GM18861 (cell line): ENCODE data around the gene FNIP1.
"Not testable (repeated sequence)": the region's sequence is repeated elsewhere in the genome, so short reads cannot be mapped to it uniquely, and the experiment has no call there.

Source experiments
- ATAC-seq: cut with Tn5 transposase; IDR thresholded peaks from one replicate; pipeline ENCODE4 v1.9.1; 2021; ENCODE audit not compliant: unreplicated experiment

The FNIP1 gene

DNA sequence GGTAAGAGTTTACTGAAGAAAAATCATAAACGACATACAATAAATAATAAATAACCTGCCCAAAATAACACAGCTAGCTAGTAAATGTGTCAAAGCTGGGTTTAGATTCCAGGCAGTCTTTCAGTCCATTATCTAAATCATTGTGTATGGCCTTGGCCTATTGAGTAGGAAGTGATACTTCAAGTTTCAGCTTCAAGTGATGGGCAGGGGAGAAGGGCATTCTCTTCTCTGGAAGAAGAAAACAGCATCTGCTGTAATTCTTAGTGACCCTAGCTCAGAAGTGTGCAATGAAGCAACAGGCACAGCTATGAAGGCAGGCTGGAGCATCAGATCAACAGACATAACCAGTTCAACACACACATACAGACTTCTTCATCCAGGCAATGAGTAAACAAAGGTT lies 42.5 kb downstream of the FNIP1 start:
- no peak for ATAC-seq

DNA sequence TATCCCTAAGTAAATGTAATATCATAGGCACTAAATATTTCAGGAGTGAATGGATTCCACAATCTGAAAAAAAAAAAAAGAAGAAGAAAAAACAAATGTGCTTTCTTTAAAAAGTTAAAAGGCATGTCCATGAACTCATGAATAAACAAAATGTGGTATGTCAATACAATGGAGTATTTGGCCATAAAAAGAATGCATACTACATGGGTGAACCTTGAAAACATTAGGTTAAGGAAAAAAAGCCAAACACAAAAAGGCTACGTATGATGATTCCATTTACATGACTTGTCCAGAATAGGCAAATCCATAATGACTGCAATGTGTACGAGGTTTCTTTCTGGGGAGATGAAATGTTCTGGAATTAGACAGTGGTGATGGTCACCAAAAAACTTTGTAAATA lies 45.3 kb downstream of the FNIP1 start:
- no peak for ATAC-seq

DNA sequence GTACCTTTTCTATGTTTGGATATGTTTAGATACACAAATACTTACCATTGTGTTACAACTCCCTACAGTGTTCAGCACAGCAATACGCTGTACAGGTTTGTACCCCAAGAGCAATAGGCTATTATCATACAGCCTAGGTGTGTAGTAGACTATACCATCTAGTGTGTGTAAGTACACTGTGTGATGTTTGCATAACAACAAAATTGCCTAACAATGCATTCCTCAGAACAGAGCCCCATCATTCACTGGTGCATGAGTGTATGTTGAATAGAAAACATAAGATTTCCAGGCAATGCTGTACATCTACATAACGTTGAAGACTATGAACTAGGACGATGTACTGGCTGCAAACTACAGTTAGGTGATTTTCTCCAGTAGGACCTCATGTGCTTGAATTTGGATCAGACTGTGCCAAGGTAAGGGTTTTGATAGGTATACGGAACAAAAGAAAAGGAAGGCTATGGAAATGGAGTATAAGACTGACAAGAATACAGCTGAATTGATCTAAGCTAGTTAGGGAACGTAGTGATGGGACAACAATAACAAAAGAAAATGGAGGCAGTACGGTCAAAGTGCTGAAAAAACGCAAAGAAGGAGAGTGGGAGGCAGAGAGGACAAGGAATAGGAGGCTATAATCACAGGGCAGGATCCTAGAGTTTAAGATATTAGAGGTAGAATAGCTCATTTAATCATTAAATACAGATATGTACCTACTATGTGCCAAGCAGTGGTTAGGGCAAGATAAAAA lies 46.9 kb downstream of the FNIP1 start:
- ATAC-seq = no peak

DNA sequence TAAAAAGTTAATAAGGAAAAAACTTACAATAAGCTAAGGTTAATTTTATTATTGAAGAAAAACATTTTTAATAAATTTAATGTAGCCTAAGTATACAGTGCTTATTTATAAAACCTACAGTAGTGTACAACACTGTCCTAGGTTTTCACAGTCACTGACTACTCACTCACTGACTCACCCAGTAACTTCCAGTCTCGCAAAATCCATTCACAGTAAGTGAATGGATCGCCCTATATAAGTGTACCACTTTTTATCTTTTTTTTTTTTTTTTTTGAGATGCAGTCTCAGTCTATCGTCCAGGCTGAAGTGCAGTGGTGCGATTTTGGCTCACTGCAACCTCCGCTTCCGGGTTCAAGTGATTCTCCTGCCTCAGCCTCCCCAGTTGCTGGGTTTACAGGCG lies 47.7 kb downstream of the FNIP1 start:
- ATAC-seq = no peak

DNA sequence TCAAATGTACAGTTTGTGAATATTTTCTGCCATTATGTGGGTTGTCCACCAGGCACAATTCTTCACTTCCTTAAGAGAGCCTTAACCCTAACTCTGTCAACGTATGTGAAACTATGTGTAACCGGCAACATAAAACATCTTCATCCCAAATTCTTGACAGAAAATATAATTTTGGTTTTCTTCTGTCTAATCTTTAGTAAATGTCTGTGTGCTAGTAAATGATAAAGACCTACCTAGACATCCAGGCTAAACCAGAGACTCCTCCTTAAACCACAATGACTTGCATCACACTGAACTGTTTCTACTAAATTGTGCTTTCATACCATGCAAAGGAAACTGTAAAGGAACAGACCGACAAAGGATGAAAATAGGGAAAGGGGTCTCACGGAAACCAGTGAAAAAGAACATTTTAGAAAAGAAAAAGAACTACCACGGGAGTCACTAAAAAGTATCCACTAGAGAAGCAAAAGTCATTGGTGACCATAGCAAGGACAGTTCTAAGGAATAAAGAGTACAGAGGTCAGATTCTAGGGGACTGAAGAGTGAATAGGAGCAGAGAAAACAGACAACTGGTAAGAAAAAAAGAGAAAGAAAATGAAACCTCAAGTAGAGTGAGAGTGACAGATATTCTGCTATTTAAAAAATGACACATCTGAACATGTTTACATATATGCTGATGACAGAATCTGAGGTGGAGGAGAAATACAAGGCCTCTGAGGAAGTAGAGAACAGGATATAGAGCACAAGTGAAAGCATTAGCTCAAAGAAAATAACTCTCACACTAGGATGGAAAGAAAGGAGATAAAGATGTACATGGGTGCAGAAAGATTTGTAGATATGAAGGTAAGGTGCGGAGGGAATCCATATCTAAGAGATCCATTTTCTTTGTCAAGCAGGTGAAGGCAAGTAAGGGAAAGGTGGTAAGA lies 49.4 kb downstream of the FNIP1 start:
- peak; percentile 69 for ATAC-seq

DNA sequence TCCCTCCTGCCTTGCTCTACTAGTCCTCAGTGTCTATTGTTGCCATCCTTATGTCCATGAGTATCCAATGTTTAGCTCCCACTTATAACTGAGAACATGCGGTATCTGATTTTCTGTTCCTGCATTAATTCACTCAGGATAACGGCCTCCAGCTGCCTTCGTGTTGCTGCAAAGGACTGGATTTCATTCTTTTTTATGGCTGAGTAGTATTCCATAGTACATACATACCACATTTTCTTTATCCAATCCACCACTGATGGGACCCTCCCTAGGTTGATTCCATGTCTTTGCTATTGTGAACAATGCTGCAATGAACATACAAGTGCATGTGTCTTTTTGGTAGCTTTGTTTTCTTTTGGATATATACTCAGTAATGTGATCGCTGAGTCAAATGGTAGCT lies 50.4 kb downstream of the FNIP1 start:
- no peak for ATAC-seq

DNA sequence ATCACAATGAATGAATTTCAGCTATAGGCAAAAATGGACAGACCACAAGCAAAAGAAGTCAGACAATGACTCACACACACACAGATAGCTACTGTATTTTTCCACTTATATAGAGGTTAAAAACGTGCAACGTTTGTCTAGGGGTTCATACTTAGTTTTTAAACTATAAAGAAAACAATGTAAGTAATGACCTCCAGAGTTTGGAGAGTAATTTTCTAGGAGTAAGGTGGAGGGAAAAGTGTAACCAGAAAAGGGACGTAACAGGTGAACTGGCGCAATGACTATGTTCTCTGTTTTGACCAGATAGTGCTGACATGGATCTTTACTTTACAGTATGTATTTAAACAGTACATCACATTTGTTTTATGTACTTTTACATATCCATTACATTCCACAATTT lies 51.1 kb downstream of the FNIP1 start:
- ATAC-seq = no peak

DNA sequence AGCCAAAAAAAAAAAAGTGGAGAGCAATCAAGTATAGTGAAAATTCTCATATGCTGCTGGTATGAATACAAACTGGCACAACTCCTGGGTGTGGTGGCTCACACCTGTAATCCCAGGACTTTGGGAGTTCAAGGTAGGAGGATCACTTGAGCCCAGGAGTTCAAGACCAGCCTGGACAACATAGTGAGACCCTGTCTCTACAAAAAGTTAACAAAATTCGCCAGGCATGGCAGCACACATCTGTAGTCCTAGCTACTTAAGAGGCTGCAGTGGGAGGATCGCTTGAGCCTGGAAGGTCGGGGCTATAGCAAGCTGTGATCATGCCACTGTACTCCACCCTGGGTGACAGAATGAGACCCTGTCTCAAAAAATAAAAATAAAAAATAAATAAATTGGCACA lies 51.7 kb downstream of the FNIP1 start:
- ATAC-seq = no peak

DNA sequence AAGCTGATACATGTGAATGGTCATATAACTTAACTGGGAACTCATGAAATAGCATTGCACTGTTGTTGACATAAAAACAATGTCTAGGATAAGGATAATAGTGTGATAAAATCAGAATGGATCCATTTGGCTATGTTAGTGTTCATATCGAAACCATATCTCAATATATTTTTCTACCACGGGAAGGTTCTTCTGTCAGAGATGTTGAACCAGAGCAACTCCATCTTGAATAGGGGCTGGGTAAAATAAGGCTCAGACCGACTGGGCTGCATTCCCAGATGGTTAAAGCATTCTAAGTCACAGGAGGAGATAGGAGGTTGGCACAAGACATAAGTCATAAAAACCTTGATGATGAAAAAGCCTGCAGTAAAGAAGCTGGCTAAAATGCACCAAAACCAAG lies 56.3 kb downstream of the FNIP1 start:
- ATAC-seq = no peak

DNA sequence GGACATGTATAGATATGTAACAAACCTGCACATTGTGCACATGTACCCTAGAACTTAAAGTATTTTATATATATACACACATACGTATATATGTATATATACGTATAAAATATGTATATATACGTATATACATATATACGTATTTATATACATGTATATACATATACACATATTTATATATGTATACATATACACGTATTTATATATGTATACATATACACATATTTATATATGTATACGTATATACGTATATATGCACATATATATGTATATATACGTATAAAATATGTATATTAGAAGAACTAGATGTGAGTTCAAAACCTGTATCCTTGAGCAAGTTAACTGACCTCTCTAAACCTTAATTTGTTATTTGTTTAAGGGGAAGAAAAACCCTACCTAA lies 61.4 kb downstream of the FNIP1 start:
- no peak for ATAC-seq

DNA sequence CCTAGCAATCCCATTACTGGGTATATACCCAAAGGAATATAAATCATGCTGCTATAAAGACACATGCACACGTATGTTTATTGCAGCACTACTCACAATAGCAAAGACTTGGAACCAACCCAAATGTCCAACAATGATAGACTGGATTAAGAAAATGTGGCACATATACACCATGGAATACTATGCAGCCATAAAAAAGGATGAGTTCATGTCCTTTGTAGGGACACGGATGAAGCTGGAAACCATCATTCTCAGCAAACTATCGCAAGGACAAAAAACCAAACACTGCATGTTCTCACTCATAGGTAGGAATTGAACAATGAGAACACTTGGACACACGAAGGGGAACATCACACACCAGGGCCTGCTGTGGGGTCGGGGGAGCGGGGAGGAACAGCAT lies 61.9 kb downstream of the FNIP1 start:
- not testable (repeated sequence) for ATAC-seq

DNA sequence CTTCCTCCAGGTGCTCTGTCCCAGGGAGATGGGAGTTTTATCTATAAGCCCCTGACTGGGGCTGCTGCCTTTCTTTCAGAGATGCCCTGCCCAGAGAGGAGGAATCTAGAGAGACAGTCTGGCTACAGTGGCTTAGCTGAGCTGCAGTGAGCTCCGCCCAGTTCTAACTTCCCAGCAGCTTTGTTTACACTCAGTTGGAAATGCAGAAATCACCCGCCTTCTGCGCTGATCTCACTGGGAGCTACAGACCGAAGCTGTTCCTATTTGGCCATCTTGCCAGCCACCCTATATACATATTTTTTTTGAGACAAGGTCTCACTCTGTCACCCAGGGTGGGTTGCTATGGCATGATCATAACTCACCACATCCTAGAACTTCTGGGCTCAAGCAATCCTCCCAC lies 67.5 kb downstream of the FNIP1 start:
- not testable (repeated sequence) for ATAC-seq

DNA sequence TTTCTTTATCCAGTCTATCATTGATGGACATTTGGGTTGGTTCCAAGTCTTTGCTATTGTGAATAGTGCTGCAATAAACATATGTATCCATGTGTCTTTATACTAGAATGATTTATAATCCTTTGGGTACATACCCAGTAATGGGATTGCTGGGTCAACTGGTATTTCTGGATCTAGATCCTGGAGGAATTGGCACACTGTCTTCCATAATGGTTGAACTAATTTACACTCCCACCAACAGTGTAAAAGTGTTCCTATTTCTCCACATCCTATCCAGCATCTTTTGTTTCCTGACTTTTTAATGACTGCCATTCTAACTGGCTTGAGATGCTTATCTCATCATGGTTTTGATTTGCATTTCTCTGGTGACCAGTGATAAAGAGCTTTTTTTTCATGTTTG lies 72.7 kb downstream of the FNIP1 start:
- ATAC-seq = not testable (repeated sequence)

DNA sequence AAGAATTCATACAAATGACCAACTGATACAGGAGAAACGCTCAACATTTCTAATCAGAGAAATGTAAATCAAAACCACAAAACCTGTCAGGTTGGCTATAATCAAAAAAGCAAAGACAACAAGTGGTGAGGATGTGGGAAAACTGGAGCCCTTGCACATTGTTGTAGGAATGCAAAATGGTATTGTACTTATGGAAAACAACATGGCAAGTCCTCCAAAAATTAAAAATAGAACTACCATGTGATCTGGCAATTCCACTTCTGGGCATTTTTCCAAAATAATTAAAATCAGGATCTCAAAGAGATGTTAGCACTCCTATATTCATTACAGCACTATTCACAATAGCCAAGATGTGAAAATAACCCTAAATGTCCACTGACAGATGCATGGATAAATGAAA lies 76.1 kb downstream of the FNIP1 start:
- no peak for ATAC-seq

DNA sequence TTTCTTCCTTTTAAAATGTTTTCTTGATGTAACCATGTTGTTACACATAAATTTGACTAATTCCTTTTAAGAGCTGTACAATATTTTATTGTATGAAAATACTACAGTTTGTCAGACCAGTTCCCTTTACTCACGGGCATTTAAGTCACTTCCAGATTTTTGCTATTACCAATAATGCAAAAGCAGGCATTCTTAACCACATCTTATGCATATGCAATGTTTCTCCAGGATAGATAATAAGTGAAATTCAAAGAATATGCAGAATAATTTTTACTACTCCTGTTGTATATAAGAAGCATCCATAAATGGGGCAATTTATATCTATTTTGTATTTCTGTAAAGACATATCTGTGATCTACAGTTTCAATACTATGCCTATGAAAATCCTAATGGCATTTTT lies 77.3 kb downstream of the FNIP1 start:
- ATAC-seq = no peak

DNA sequence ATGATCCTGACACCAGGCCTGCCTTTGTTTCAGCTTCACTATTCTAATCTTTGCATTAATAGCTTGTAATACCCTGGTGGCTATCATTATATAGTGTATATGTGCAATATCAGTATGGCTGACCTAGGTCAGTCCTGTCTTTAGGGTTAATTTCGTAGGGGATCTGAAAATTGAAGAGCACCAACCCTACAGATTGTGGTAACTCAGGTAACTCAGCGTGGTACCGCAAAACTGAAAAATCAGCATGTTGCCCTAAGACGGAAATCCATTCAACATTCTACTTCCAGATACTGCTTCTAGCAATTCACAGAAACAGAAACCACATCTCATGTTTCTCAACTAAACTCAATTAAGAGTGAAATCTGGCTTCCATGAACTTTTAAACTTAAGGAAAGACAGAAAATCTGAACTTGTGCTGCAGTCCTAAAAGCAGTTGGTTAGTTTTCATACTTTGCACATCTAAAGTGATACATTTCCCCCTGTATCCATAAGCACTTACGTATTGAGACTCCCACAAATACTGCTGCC lies 78.3 kb downstream of the FNIP1 start:
- no peak for ATAC-seq

DNA sequence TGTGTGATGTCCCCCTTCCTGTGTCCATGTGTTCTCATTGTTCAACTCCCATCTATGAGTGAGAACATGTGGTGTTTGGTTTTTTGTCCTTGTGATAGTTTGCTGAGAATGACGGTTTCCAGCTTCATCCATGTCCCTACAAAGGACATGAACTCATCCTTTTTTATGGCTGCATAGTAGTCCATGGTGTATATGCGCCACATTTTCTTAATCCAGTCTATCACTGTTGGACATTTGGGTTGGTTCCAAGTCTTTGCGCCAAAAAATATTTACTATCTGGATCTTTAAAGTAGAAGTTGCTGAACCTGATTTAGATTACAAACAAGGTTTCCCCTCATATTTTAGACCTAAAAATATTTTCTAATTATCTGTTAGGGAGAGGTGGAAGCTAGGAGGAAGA lies 79.7 kb downstream of the FNIP1 start:
- not testable (repeated sequence) for ATAC-seq

DNA sequence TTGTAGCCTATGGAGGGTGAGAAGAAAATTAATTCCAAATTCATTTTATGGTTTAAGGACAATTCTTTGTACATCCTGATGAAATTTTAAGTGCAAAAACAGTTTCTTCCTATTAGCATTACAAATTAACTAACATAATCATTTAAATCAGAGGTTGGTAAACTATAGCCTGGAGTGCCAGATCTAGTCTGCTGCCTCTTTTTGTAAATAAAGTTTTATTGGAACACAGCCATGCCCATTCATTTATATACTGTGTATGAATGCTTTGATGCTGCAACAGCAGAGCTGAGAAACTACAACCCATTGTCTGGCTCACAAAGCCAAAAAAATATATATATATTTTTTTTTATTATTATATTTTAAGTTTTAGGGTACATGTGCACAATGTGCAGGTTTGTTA lies 80.2 kb downstream of the FNIP1 start:
- ATAC-seq = no peak

DNA sequence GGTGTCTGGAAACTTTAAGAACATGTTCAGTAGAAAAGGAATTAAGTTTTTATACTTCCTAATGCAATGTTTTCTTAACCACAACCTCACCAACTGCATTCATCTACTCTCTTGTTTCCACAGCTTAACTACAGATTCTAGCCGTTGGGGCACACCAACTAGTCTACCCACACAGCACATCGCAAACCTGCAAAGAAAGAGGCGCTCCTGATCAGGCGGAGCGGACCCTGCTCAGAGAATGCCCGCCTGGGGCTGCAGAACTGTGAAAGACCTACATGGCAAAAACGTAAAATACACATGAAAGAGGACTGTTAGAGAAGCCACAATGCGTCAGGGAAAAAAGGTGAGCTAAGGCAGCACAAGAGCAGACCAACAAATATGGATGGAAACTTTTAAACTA lies 86.4 kb downstream of the FNIP1 start:
- no peak for ATAC-seq

DNA sequence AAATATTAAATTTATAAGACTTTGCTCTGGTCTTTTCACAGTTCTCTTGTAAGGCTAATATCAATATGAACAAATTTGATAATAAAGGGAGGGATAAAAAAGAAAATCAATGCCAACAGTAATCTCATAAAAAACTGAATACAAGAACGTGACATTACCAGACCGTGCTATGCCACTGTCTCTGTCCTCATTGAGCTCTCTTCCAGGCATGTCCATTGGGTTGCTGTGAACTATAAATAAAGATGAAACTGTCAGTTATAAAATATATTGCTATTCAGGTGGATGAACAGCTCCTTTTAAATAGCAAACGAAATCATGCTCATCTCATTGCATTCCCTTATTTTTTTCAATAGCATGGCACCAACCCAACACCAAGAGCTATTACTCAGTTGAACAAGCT lies 87.8 kb downstream of the FNIP1 start:
- no peak for ATAC-seq

DNA sequence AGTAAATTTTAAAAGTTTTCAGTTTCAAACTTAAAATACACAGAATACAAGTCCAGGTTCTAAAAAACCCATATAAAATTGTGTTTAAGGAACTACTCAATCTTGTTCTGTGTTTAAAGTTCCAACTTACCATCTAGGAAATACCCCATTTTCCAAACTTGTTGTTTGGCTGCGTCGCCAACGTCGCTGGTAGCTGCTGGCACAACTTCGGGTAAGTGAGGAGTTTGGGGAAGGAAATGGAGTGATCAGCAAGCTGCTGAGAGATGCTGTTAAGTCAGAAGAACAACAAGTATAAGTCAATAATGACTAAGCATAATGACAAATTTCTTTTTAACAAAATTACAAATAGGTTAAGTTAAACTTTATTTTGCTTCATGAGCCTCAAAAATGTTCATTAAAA lies 90.5 kb downstream of the FNIP1 start:
- ATAC-seq = no peak

DNA sequence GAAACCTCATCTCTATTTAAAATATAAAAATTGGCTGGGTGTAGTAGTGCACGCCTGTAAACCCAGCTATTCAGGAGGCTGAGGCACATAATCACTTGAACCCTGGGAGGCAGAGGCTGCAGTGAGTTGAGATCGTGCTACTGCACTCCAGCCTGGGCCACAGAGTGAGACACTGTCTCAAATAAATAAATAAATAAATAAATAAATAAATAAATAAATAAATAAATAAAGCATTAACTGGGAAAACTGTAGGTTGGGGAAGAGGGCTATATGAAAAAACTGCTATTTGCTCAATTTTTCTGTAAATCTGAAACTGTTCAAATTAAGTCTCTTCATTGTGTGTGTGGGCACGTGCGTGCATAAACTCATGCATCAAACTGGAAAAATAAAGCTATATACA lies 101.9 kb downstream of the FNIP1 start:
- no peak for ATAC-seq
